Neural crest cell (in vitro differentiated cells): ENCODE measurements around the gene ESYT3. TPM values are rescaled to one million over a fixed set of nuclear protein-coding genes. Genes with fewer than 3 reads are reported as not detected.
"Not testable (repeated sequence)": the region's sequence is repeated elsewhere in the genome, so short reads cannot be mapped to it uniquely, and the experiment has no call there.

ENCODE experiments used
- DNase-seq: peaks from one replicate; pipeline ENCODE4 v3.0.0; 2021; ENCODE audit warnings: low read depth, mixed read lengths, low spot score
- H3K27ac Mint-ChIP-seq: one replicate; pipeline ENCODE4 v1.8.0; 2021; ENCODE audit warnings: mild to moderate bottlenecking, mixed read lengths; ENCODE audit not compliant: unreplicated experiment
- H3K27me3 Mint-ChIP-seq: 2 replicates; pipeline ENCODE4 v1.8.0; 2021; ENCODE audit warnings: low read depth, mild to moderate bottlenecking, mixed read lengths
- H3K36me3 Mint-ChIP-seq: 2 replicates; pipeline ENCODE4 v1.8.0; 2021; ENCODE audit warnings: low read depth, mild to moderate bottlenecking, mixed read lengths
- H3K4me1 Mint-ChIP-seq: 2 replicates; pipeline ENCODE4 v1.8.0; 2021; ENCODE audit warnings: mixed read lengths
- H3K4me3 Mint-ChIP-seq: one replicate; pipeline ENCODE4 v1.8.0; 2021; ENCODE audit warnings: mild to moderate bottlenecking, mixed read lengths
- H3K9me3 Mint-ChIP-seq: 2 replicates; pipeline ENCODE4 v1.8.0; 2021; ENCODE audit warnings: mixed read lengths
- CTCF ChIP-seq: fragments of 200-600 bp; sonication (generic); conservative IDR thresholded peaks from 2 replicates; pipeline ENCODE4 v1.5.0; 2021; ENCODE audit warnings: antibody characterized with exemption, mild to moderate bottlenecking
- total RNA-seq: library from RNA; stranded (reverse); gene quantifications from 2 replicates; pipeline ENCODE4 v1.2.1, GENCODE V29; 2021

Gene ESYT3
- total RNA-seq, 1 donor from 2014 or later, result 0.44 TPM

GRCh38 chr3:138423316-138423715 is 11.1 kb upstream of the ESYT3 start:
- Mint-ChIP-seq H3K36me3 (no peaks in the 10 kb centered on the region), H3K27me3 (peaks cover 3% of the 10 kb centered on the region), H3K4me3 (no peak overlapping the region), H3K4me1 (no peaks in the 10 kb centered on the region), H3K27ac (no peak overlapping the region), H3K9me3 (peaks cover 2% of the 10 kb centered on the region)
- DNase-seq, result no peak
- TF ChIP-seq CTCF, result no peak

- TF ChIP-seq CTCF, result no peak
- H3K4me1 Mint-ChIP-seq, result no peaks in the 10 kb centered on the region
- H3K4me3 Mint-ChIP-seq, result no peak overlapping the region
- DNase-seq, result no peak
- peaks cover 2% of the 10 kb centered on the region for H3K9me3 Mint-ChIP-seq
- H3K27ac Mint-ChIP-seq, result no peak overlapping the region
- peaks cover 11% of the 10 kb centered on the region for H3K27me3 Mint-ChIP-seq
- no peaks in the 10 kb centered on the region for H3K36me3 Mint-ChIP-seq
Observed at GRCh38 chr3:138424323-138424722, 10.1 kb upstream of the ESYT3 start.

GRCh38 chr3:138426211-138426610 is 8.2 kb upstream of the ESYT3 start:
- peak; percentile 57 for TF ChIP-seq CTCF
- Mint-ChIP-seq H3K9me3 (peaks cover 2% of the 10 kb centered on the region), H3K27ac (no peak overlapping the region), H3K4me1 (no peaks in the 10 kb centered on the region), H3K4me3 (no peak overlapping the region), H3K36me3 (no peaks in the 10 kb centered on the region), H3K27me3 (peaks cover 24% of the 10 kb centered on the region)
- DNase-seq, result no peak

- H3K9me3 Mint-ChIP-seq, H3K27ac Mint-ChIP-seq, H3K4me1 Mint-ChIP-seq, H3K36me3 Mint-ChIP-seq, DNase-seq, H3K4me3 Mint-ChIP-seq: not testable (repeated sequence)
- peaks cover 30% of the 10 kb centered on the region for H3K27me3 Mint-ChIP-seq
Observed at GRCh38 chr3:138426754-138427153, 7.7 kb upstream of the ESYT3 start.

GRCh38 chr3:138429665-138430064 is 4.8 kb upstream of the ESYT3 start:
- no peak for TF ChIP-seq CTCF
- H3K27me3 Mint-ChIP-seq, result peaks cover 57% of the 10 kb centered on the region
- no peaks in the 10 kb centered on the region for H3K4me1 Mint-ChIP-seq
- H3K4me3 Mint-ChIP-seq, result no peak overlapping the region
- H3K27ac Mint-ChIP-seq, result no peak overlapping the region
- H3K36me3 Mint-ChIP-seq, result no peaks in the 10 kb centered on the region
- DNase-seq, result no peak
- no peaks in the 10 kb centered on the region for H3K9me3 Mint-ChIP-seq

GRCh38 chr3:138432576-138433240 is 1.7 kb upstream of the ESYT3 start:
- Mint-ChIP-seq H3K4me1 (no peaks in the 10 kb centered on the region), H3K27ac (no peak overlapping the region), H3K36me3 (no peaks in the 10 kb centered on the region), H3K27me3 (peaks cover 86% of the 10 kb centered on the region), H3K4me3 (peak overlapping the region; percentile 49), H3K9me3 (no peaks in the 10 kb centered on the region)
- TF ChIP-seq CTCF, result no peak
- DNase-seq, result no peak
